ENCODE data around the gene KMT2E.

KMT2E gene

DNA sequence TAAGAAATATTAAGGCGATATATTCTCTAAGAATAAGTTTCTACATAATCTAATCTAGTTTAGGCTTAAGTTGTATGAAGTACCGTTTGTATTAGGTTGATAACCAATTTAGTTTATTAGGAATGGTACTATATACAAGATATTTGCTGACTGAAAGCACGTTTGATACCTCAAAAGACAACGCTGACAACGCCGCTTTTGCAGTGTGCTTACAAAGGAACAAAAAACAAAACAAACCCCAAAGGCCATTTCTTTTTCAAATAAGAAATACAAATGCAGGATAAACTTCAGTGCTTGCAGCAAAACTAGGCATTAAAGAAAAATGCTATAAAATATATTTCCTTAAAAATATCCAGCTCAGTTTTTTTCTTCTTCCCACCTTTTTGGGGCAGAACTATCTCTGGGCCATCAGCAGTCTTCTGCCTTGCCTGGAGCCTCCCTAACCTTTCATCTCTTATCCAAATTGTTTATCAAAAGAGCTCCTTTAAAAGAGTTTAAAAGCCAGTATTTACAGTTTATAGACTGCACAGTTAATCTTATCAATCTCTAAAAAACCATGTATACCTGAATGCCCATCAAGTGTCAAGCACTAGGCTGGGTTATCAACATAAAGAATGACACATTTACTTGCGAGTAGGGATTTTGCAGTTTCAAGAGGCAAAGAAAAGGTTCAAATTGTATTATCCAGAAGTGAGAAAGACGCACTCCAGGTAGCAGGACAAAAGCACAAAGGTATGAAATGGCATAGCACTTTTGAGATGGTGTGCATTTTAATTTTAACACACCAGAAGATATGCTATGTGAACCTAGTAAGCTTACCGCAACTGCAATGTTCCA, 4.1 kb upstream of the KMT2E start:
- in situ Hi-C loops (cut with MboI; ENCODE audit: low pct_unique_long_range_greater_than_20kb, low sequenced_read_pairs, unreplicated experiment) = no loop called here
- no peak for DNase-seq (ENCODE audit: low spot score)
- TF ChIP-seq, protein P1, sequence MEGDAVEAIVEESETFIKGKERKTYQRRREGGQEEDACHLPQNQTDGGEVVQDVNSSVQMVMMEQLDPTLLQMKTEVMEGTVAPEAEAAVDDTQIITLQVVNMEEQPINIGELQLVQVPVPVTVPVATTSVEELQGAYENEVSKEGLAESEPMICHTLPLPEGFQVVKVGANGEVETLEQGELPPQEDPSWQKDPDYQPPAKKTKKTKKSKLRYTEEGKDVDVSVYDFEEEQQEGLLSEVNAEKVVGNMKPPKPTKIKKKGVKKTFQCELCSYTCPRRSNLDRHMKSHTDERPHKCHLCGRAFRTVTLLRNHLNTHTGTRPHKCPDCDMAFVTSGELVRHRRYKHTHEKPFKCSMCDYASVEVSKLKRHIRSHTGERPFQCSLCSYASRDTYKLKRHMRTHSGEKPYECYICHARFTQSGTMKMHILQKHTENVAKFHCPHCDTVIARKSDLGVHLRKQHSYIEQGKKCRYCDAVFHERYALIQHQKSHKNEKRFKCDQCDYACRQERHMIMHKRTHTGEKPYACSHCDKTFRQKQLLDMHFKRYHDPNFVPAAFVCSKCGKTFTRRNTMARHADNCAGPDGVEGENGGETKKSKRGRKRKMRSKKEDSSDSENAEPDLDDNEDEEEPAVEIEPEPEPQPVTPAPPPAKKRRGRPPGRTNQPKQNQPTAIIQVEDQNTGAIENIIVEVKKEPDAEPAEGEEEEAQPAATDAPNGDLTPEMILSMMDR (IDR thresholded peaks at IDR 0.05; ENCODE audit: extremely low read depth, insufficient read depth, missing control alignments) = no peak

DNA sequence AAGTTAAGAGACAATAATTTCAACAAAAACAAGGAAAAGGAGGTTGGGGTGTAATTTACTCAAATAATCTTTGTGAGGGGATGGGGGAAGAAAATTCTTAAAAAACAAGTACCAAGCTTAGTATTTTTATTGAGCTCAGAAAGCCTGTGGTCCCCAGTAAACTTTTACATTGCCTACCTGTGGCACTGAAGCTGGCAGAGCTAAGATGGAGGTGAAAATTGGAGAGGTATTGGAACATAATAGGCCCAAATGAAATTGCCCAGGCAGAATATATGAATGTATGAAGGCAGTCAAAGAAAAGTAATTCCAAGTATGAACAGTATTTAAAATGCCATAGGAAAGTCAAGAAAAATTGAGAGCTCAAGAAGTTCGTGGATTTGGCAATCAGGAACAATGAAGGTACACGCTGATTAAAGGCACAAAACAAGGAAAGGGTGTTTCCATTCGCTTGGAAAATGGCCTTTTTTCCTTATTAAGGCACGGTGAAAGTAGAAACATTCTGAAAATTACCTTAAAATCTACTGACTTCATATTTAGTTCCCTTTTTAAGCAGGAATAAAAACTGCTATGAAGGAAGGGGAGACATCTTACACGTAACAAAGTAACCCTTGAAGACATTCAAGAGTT, 3.4 kb upstream of the KMT2E start:
- DNase-seq (ENCODE audit: low spot score) = no peak
- TF ChIP-seq, protein P1 (IDR thresholded peaks at IDR 0.05; ENCODE audit: extremely low read depth, insufficient read depth, missing control alignments) = no peak
- in situ Hi-C loops (cut with MboI; ENCODE audit: low pct_unique_long_range_greater_than_20kb, low sequenced_read_pairs, unreplicated experiment) = no loop called here

DNA sequence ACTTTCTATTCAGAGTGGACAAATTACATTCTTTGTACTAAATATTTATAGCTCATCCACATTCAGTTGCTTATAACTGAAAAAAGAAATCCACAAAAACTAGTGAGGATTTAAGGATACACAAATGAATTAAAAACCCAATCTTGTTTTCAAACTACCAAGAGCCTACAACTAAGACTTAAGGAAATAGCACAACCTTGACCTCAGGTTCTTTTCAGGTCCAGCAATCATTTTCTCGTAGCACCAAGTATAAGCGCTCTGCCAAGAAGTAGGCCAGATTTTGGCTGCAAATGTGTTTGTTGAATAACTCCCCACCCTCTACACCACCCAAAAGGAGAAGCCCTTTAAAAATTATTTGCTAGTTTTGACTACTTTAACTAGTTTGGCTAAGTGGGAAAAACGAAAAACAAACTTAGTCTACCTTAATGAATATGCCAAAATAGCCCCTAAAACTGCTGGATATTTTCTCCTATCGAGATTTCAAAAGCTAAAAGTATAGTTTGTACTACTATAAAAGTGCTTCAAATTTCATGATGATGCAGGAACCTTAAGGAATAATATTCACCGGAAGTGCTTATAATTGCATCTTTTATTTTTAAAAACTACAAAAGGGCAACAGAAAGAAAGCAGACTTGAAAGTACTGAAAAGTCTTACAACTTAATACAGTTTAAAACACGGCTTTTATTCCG, 2.7 kb upstream of the KMT2E start:
- TF ChIP-seq, protein P1 (IDR thresholded peaks at IDR 0.05; ENCODE audit: extremely low read depth, insufficient read depth, missing control alignments) = no peak
- no peak for DNase-seq (ENCODE audit: low spot score)
- in situ Hi-C loops (cut with MboI; ENCODE audit: low pct_unique_long_range_greater_than_20kb, low sequenced_read_pairs, unreplicated experiment) = no loop called here

DNA sequence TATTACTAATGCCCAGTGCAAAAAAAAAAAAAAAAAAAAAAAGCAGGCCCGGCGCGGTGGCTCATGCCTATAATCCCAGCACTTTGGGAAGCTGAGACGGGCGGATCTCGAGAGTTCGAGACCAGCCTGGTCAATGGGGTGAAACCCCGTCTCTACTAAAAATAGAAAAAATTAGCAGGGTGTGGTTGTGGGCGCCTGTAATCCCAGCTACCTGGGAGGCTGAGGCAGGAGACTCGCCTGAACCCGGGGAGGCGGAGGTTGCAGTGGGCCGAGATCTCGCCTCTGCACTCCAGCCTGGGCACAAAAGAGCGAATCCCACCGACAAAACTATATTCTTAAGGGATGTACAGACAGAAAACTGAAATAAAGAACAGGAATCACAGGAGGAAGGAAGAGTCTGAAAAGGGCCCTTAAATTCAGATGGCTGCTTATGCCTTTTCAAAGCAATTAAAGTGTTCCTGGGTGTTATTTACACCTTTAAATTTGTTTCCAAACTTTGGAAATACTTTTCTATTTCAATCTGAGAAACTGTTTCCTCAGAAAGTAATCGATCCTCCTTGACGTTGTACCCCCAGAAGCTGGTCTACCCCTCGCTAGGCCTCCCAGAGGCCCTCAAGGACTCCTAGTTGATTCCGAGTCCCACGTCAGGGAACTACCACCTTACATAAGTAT, 2.0 kb upstream of the KMT2E start:
- in situ Hi-C loops (cut with MboI; ENCODE audit: low pct_unique_long_range_greater_than_20kb, low sequenced_read_pairs, unreplicated experiment) = no loop called here
- DNase-seq (ENCODE audit: low spot score) = no peak
- TF ChIP-seq, protein P1 (IDR thresholded peaks at IDR 0.05; ENCODE audit: extremely low read depth, insufficient read depth, missing control alignments) = no peak

DNA sequence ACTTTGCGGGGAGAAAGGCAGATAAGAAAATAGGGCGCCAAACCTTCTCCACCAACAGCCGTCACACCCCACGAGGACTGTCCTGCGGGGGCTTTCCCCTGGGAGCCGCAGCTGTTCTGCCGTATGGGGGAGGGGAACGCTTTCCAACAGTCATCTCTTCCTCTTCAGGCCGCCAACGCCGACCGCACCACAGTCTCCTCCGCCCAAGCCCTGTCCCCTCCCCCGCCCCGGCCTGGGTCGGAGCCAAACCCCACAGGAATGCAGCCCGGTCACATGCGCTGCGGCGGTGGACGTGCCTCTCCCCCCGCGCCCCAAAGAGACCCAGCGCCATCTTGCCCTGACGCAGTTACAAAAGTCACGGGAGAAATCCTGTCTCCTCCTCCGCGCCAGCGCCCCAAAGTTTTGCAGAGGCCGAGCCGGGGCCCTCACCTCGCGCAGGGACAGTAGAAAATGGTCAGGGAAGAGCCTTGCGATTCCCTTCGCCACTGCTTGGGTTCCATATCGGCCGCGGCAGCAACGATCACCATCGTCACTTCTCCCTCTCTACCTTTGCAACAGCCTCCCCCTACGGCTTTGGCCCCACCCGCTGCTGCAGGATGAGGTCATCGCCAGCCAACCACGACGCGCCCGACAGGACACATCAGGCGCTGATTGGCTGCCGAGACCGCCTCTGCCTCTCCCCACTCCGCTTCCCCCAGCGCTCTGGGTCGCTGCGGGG, 1.3 kb upstream of the KMT2E start:
- in situ Hi-C loops (cut with MboI; ENCODE audit: low pct_unique_long_range_greater_than_20kb, low sequenced_read_pairs, unreplicated experiment) = no loop called here
- TF ChIP-seq, protein P1 (IDR thresholded peaks at IDR 0.05; ENCODE audit: extremely low read depth, insufficient read depth, missing control alignments) = no peak
- peak; percentile 96 for DNase-seq (ENCODE audit: low spot score)
